H1 (cell line): ENCODE data around the gene TRAF5. TPM values are rescaled to one million over a fixed set of nuclear protein-coding genes. Genes with fewer than 3 reads are reported as not detected.

ENCODE experiments used
- CTCF ChIA-PET: fragments of 300-600 bp; sonication (Branson Sonifier 250); formaldehyde crosslinking; loops from one replicate; lab custom pipeline; 2021; ENCODE audit not compliant: partially characterized antibody; lab: Charles Lee
- POLR2A ChIA-PET: fragments of 300-600 bp; sonication (Branson Sonifier 250); formaldehyde crosslinking; loops from one replicate; lab custom pipeline; 2021; ENCODE audit warnings: inconsistent platforms; ENCODE audit not compliant: partially characterized antibody; lab: Charles Lee
- DNase-seq, 2 experiments: peaks; one replicate each; pipeline versions ENCODE4 v3.0.0 to v3.0.0-alpha.2; 2010 to 2022; ENCODE audit warnings: low spot score in 2 of 2, low read depth in 1 of 2, mixed read lengths in 1 of 2
- FAIRE-seq: peaks from 2 replicates; lab custom pipeline; 2011; peaks lifted over from hg19 to GRCh38; lab: Jason Lieb, UNC
- H2AFZ ChIP-seq: 2 replicates; pipeline ENCODE4 v1.8.1; 2012; ENCODE audit warnings: low read length, inconsistent platforms
- H2AK5ac ChIP-seq: 2 replicates; pipeline ENCODE4 v1.6.1; 2013; ENCODE audit warnings: low read depth, low read length
- H2BK120ac ChIP-seq: replicated peaks from 2 replicates; pipeline ENCODE3; 2013; ENCODE audit warnings: low read depth, low read length, inconsistent platforms
- H2BK12ac ChIP-seq: 2 replicates; pipeline ENCODE4 v1.6.1; 2013; ENCODE audit warnings: low read depth, low read length
- H2BK15ac ChIP-seq: 2 replicates; pipeline ENCODE4 v1.6.1; 2013; ENCODE audit warnings: low read length
- H2BK20ac ChIP-seq: 2 replicates; pipeline ENCODE4 v1.6.1; 2013; ENCODE audit warnings: low read length
- H2BK5ac ChIP-seq: 2 replicates; pipeline ENCODE4 v1.6.1; 2013; ENCODE audit warnings: low read depth, low read length
- H3K14ac ChIP-seq: 2 replicates; pipeline ENCODE4 v1.6.1; 2013; ENCODE audit warnings: inconsistent platforms; ENCODE audit not compliant: insufficient read length
- H3K18ac ChIP-seq: 2 replicates; pipeline ENCODE4 v1.6.1; 2013; ENCODE audit warnings: low read length; ENCODE audit errors: extremely low read depth
- H3K23ac ChIP-seq: 2 replicates; pipeline ENCODE4 v1.6.1; 2013; ENCODE audit warnings: inconsistent platforms; ENCODE audit not compliant: insufficient read length
- H3K23me2 ChIP-seq: 2 replicates; pipeline ENCODE4 v1.6.1; 2013; ENCODE audit warnings: low read depth, low read length
- H3K27ac ChIP-seq: 2 replicates; pipeline ENCODE4 v1.6.1; 2011; ENCODE audit warnings: low read depth, low read length, inconsistent platforms
- H3K27me3 ChIP-seq, 4 experiments: replicated peaks in 1 of 4; 1 replicate in 1 of 4; 2 replicates in 3 of 4; pipeline versions ENCODE4 v1.6.1 to v1.8.1; 2011 to 2013; ENCODE audit warnings: low read length in 3 of 4, mild to moderate bottlenecking in 3 of 4, inconsistent platforms in 2 of 4, mixed read lengths in 2 of 4, moderate library complexity in 1 of 4; ENCODE audit not compliant: control insufficient read depth in 3 of 4, insufficient read depth in 3 of 4; ENCODE audit errors: extremely low read depth in 1 of 4
- H3K36me3 ChIP-seq, 4 experiments: 2 replicates each; pipeline versions ENCODE4 v1.6.1 to v1.8.1; 2011 to 2013; ENCODE audit warnings: mild to moderate bottlenecking in 4 of 4, low read length in 3 of 4, moderate library complexity in 2 of 4, control low read depth in 1 of 4, inconsistent platforms in 1 of 4; ENCODE audit not compliant: insufficient read depth in 4 of 4, control insufficient read depth in 2 of 4
- H3K4ac ChIP-seq: replicated peaks from 2 replicates; pipeline ENCODE3; 2013; ENCODE audit warnings: low read length, low read depth, mixed read lengths, inconsistent platforms; ENCODE audit not compliant: insufficient read length
- H3K4me1 ChIP-seq, 4 experiments: replicated peaks in 1 of 4; 1 replicate in 1 of 4; 2 replicates in 3 of 4; pipeline versions ENCODE4 v1.6.1 to v1.8.1; 2011 to 2013; ENCODE audit warnings: low read length in 3 of 4, inconsistent platforms in 2 of 4, mixed read lengths in 1 of 4; ENCODE audit not compliant: insufficient read depth in 4 of 4, control insufficient read depth in 3 of 4
- H3K4me2 ChIP-seq, 2 experiments: 2 replicates each; pipeline versions ENCODE4 v1.6.1 to v1.8.1; 2011 to 2013; ENCODE audit warnings: low read depth in 2 of 2, low read length in 2 of 2, control low read depth in 1 of 2, inconsistent platforms in 1 of 2, mild to moderate bottlenecking in 1 of 2; ENCODE audit not compliant: insufficient read depth in 1 of 2
- H3K4me3 ChIP-seq, 4 experiments: fragments of 200-600, 300-600 bp in 1 of 4; sonication (generic), shearing (Covaris generic), sonication (Bioruptor Twin) in 1 of 4; 2 replicates each; pipeline versions ENCODE4 v1.5.1 to v1.8.1; 2011 to 2016; ENCODE audit warnings: low read length in 4 of 4, low read depth in 3 of 4, control low read depth in 2 of 4, inconsistent platforms in 2 of 4, mild to moderate bottlenecking in 2 of 4, mixed read lengths in 1 of 4, moderate library complexity in 1 of 4; ENCODE audit not compliant: insufficient read depth in 2 of 4; ENCODE audit errors: extremely low read depth in 1 of 4
- H3K56ac ChIP-seq: replicated peaks from 2 replicates; pipeline ENCODE3; 2013; ENCODE audit warnings: low read depth, mild to moderate bottlenecking, mixed read lengths, low read length, inconsistent platforms; ENCODE audit not compliant: insufficient read length
- H3K79me1 ChIP-seq: 2 replicates; pipeline ENCODE4 v1.6.1; 2013; ENCODE audit warnings: low read depth, low read length, control low read depth
- H3K79me2 ChIP-seq, 2 experiments: 2 replicates each; pipeline versions ENCODE4 v1.6.1 to v1.8.1; 2012 to 2013; ENCODE audit warnings: low read length in 2 of 2, mild to moderate bottlenecking in 2 of 2, inconsistent platforms in 1 of 2; ENCODE audit not compliant: insufficient read depth in 2 of 2, control insufficient read depth in 1 of 2
- H3K9ac ChIP-seq, 4 experiments: replicated peaks in 1 of 4; 1 replicate in 1 of 4; 2 replicates in 3 of 4; pipeline versions ENCODE4 v1.6.1 to v1.8.1; 2011 to 2013; ENCODE audit warnings: low read depth in 3 of 4, low read length in 3 of 4, control low read depth in 2 of 4, mild to moderate bottlenecking in 2 of 4, moderate library complexity in 2 of 4, inconsistent platforms in 1 of 4; ENCODE audit errors: extremely low read depth in 1 of 4
- H3K9me3 ChIP-seq, 2 experiments: 2 replicates each; pipeline versions ENCODE4 v1.6.1 to v1.8.1; 2012 to 2013; ENCODE audit warnings: mild to moderate bottlenecking in 2 of 2, moderate library complexity in 2 of 2, control low read depth in 1 of 2, inconsistent platforms in 1 of 2, low read depth in 1 of 2, low read length in 1 of 2, mixed read lengths in 1 of 2; ENCODE audit not compliant: insufficient read depth in 2 of 2
- H4K20me1 ChIP-seq, 2 experiments: replicated peaks in 1 of 2; 2 replicates each; pipeline versions ENCODE3 to v1.8.1; 2011 to 2013; ENCODE audit warnings: inconsistent platforms in 2 of 2, low read length in 2 of 2, mild to moderate bottlenecking in 1 of 2; ENCODE audit not compliant: insufficient read depth in 2 of 2, control insufficient read depth in 1 of 2
- H4K5ac ChIP-seq: 2 replicates; pipeline ENCODE4 v1.6.1; 2013; ENCODE audit warnings: low read length, low read depth, mixed read lengths, inconsistent platforms; ENCODE audit not compliant: insufficient read length
- H4K8ac ChIP-seq: 2 replicates; pipeline ENCODE4 v1.8.0; 2013; ENCODE audit warnings: mild to moderate bottlenecking, moderate library complexity, low read length, inconsistent platforms; ENCODE audit not compliant: insufficient read depth; ENCODE audit errors: extremely low read depth
- H4K91ac ChIP-seq: replicated peaks from 2 replicates; pipeline ENCODE3; 2013; ENCODE audit warnings: low read length, mixed read lengths, inconsistent platforms; ENCODE audit not compliant: insufficient read length
- BACH1 ChIP-seq: IDR thresholded peaks from 2 replicates; pipeline ENCODE4 v1.6.1; 2012; ENCODE audit warnings: low read length, improper control_type of control experiment
- CTCF ChIP-seq, 3 experiments: IDR thresholded peaks; 1 replicate in 2 of 3; 2 replicates in 1 of 3; pipeline versions ENCODE4 v1.5.1 to v1.6.1; 2011; ENCODE audit warnings: low read length in 3 of 3, mild to moderate bottlenecking in 3 of 3, inconsistent platforms in 2 of 3, low read depth in 1 of 3, moderate library complexity in 1 of 3; ENCODE audit not compliant: insufficient read depth in 1 of 3; ENCODE audit errors: control extremely low read depth in 1 of 3
- HDAC2 ChIP-seq, 2 experiments: fragments of 300-600 bp in 1 of 2; sonication (generic) in 1 of 2; IDR thresholded peaks; 2 replicates each; pipeline ENCODE4 v1.6.1; 2011 to 2012; ENCODE audit warnings: low read depth in 2 of 2, low read length in 2 of 2, mild to moderate bottlenecking in 2 of 2, moderate library complexity in 2 of 2, borderline replicate concordance in 1 of 2, inconsistent platforms in 1 of 2
- TAF1 ChIP-seq: IDR thresholded peaks from 2 replicates; pipeline ENCODE4 v1.6.1; 2011; ENCODE audit warnings: mild to moderate bottlenecking, low read depth, low read length
- TAF7 ChIP-seq: optimal IDR thresholded peaks from 2 replicates; pipeline ENCODE3; 2011; ENCODE audit warnings: low read depth, mild to moderate bottlenecking, inconsistent platforms, low read length, moderate library complexity, borderline replicate concordance
- TCF12 ChIP-seq: IDR thresholded peaks from 2 replicates; pipeline ENCODE4 v1.6.1; 2011; ENCODE audit warnings: low read depth, mild to moderate bottlenecking, low read length
- WGBS, 2 experiments: shearing (Covaris generic) in 1 of 2; methylation state at CpG; one replicate each; pipeline versions ENCODE4 v1.1.6 to v1.1.7; 2013 to 2015; ENCODE audit warnings: low lambda C conversion rate in 2 of 2, mixed read lengths in 2 of 2, inconsistent platforms in 1 of 2, low coverage in 1 of 2, missing lambda C conversion rate in 1 of 2; ENCODE audit not compliant: insufficient replicate concordance in 2 of 2, insufficient coverage in 1 of 2, insufficient read length in 1 of 2; ENCODE audit errors: extremely low coverage in 1 of 2, missing lambda C conversion rate in 1 of 2; 5-methylcytosine and 5-hydroxymethylcytosine counted together
- polyA plus RNA-seq, 7 experiments: library from polyadenylated mRNA; depleted of rRNA in 3 of 7; stranded (reverse) in 5 of 7; unstranded in 2 of 7; fragments of >200 nt in 5 of 7; fragments of 200-250 nt in 2 of 7; gene quantifications; 1 replicate in 5 of 7; 2 replicates in 1 of 7; 4 replicates in 1 of 7; pipeline versions ENCODE4 v1.2.1 to v1.2.3, GENCODE V29; 2011 to 2013; ENCODE audit warnings: missing spikeins in 2 of 7, mixed read lengths in 2 of 7
- total RNA-seq: library from RNA; stranded (reverse); fragmentation: NEBNext Ultra II Directional; extraction: Animal tissue kit (Norgen Biotek cat#: 25700); gene quantifications from 2 replicates; pipeline ENCODE4 v1.2.1, GENCODE V29; 2021
- TF ChIP-seq, protein P1 (sequence below): IDR thresholded peaks from 2 replicates; pipeline ENCODE4 v1.6.1; 2012; ENCODE audit warnings: low read length, inconsistent platforms
- TF ChIP-seq, protein P2 (sequence below): IDR thresholded peaks from 2 replicates; pipeline ENCODE4 v1.6.1; 2012; ENCODE audit warnings: inconsistent platforms

The TRAF5 gene
- total and polyA plus RNA-seq, 2 of the 8 experiments (the other 6 are each of a cell fraction or from before 2014, with no cell fraction given), result 13.0 to 17.1 TPM

- Histone ChIP-seq H3K27me3 (no peaks in the 10 kb centered on the region), H3K4me2 (no peak overlapping the region), H3K79me2 (peaks cover 0 to 61% of the 10 kb centered on the region in 2 experiments; a peak in 2 of 4 replicates), H3K18ac (no peak overlapping the region), H3K79me1 (peaks cover 6% of the 10 kb centered on the region; the same call in 1 of the 2 replicates), H4K91ac (no peak overlapping the region), H3K27ac (no peak overlapping the region), H2AK5ac (no peak overlapping the region), H3K23me2 (no peaks in the 10 kb centered on the region), H3K4me3 (no peak overlapping the region), H3K23ac (no peak overlapping the region), H3K56ac (no peak overlapping the region), H4K5ac (no peak overlapping the region), H2AFZ (no peak overlapping the region), H4K8ac (no peak overlapping the region), H2BK20ac (no peak overlapping the region), H4K20me1 (peaks cover 0 to 8% of the 10 kb centered on the region in 2 experiments), H3K9me3 (no peaks in the 10 kb centered on the region), H3K4me1 (peaks cover 4 to 5% (median 5%) of the 10 kb centered on the region in 4 experiments), H3K9ac (no peak overlapping the region), H3K36me3 (no peaks in the 10 kb centered on the region), H3K14ac (no peak overlapping the region), H3K4ac (no peak overlapping the region), H2BK5ac (no peak overlapping the region), H2BK12ac (no peak overlapping the region), H2BK120ac (no peak overlapping the region), H2BK15ac (no peak overlapping the region)
- 83% methylated on average over 3 of the region's 3 CpGs; no CpG with 5 or more reads in 1 of the 2 experiments for WGBS, 2 experiments
- FAIRE-seq (no peak), DNase-seq (no peak)
- CTCF ChIA-PET, result interaction anchor here (0.9 to 3.0 kb wide), 6 partner anchors 10 to 319 kb away, joined by 3 to 15 read pairs (median 5); no protein-coding TSS in a partner anchor
- POLR2A ChIA-PET, result interaction anchor here (0.6 to 1.5 kb wide), 3 partner anchors 8 to 41 kb away, joined by 3 to 6 read pairs (median 3); no protein-coding TSS in a partner anchor
- TF ChIP-seq TAF7 (no peak), HDAC2 (IDR thresholded peaks at IDR 0.05; ENCODE audit: borderline replicate concordance in 1 of 2, low read depth in 2 of 2, low read length in 2 of 2) (no peak), TCF12 (no peak), TAF1 (no peak), CTCF (IDR thresholded peaks at IDR 0.05; ENCODE audit: control extremely low read depth in 1 of 3, insufficient read depth in 1 of 3, low read depth in 1 of 3, low read length in 3 of 3) (no peak), BACH1 (no peak)
- TF ChIP-seq, protein P1, sequence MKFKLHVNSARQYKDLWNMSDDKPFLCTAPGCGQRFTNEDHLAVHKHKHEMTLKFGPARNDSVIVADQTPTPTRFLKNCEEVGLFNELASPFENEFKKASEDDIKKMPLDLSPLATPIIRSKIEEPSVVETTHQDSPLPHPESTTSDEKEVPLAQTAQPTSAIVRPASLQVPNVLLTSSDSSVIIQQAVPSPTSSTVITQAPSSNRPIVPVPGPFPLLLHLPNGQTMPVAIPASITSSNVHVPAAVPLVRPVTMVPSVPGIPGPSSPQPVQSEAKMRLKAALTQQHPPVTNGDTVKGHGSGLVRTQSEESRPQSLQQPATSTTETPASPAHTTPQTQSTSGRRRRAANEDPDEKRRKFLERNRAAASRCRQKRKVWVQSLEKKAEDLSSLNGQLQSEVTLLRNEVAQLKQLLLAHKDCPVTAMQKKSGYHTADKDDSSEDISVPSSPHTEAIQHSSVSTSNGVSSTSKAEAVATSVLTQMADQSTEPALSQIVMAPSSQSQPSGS, result no peak
- TF ChIP-seq, protein P2, sequence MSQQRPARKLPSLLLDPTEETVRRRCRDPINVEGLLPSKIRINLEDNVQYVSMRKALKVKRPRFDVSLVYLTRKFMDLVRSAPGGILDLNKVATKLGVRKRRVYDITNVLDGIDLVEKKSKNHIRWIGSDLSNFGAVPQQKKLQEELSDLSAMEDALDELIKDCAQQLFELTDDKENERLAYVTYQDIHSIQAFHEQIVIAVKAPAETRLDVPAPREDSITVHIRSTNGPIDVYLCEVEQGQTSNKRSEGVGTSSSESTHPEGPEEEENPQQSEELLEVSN, result no peak
Measured at GRCh38 chr1:211336161-211336560, 9.5 kb downstream of the TRAF5 start.
